ENCODE results near the gene NUMB. TPM values are rescaled to one million over a fixed set of nuclear protein-coding genes. Genes with fewer than 3 reads are reported as not detected.

The NUMB gene
- total RNA-seq (10 to 100 TPM; 36.5 to 38.5 TPM), polyA plus RNA-seq (39.0 TPM)

DNA sequence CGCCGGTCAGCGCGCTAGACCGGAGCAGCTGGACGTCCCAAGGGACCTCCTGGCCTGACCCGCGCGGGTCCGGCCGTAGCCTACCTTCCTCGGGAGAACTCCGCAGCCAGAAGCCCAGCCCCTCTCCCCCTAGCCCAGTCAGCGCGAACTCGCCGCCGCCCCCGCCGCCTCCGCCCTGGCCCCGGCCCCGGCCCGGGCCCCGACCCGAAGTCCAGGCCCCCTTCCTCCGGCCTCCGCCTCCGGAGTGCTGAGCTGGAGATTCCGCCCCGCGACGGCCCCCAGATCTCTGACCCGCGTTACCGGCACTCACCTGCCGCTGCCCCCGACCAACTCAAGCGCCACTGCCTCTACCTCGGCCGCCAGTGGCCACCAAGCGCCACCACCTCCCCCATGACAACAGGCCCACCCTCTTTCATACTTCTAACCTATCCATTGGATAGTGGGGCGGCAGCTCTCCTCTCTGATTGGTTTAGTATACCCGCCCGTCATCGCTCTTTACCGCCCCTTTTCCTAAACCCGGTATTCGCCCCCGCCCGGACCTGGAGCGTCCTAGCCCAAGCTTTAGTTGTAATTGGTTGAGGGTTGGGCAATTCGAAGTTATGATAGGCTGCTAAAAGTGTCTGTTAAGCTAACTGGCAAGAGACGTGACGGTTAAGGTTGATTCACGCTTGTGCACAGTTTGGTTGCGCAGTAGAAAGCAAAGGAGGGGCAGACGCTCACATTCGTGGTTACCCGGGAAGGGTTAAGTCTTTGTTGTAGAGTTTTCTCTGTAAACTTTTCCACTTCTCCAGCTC, at the start of gene NUMB:
NUMB (minus strand) TSS at position 364 of the 794 bp plus-strand sequence. CDS start 102,795 bp downstream, outside the sequence.
- ChIA-PET CTCF (interaction anchor here (0.8 to 2.0 kb wide), 7 partner anchors 11 to 175 kb away, joined by 3 to 12 read pairs (median 4); partner anchors contain the start of gene RIOX1), POLR2A (interaction anchor here (0.9 to 2.1 kb wide), 3 partner anchors 32 to 134 kb away, joined by 3 to 22 read pairs (median 3); partner anchors contain the start of genes ACOT2, ACOT4 and RIOX1)
- H3K27ac ChIP-seq (ENCODE audit: low read depth, low read length): peak within 1 kb of the TSS; percentile 71
- peaks cover 26% of the 10 kb centered on the region for H3K4me1 ChIP-seq (ENCODE audit: insufficient read depth, low read length)
- DNase-seq: peak; percentile 92 to 98 (median 98)
- peak within 1 kb of the TSS; percentile 72 for H3K4me3 ChIP-seq (ENCODE audit: low read length)
- peaks cover 35 to 51% (median 47%) of the 10 kb centered on the region in 3 donors for H3K4me1 Mint-ChIP-seq
- peaks cover 0 to 5% (median 0%) of the 10 kb centered on the region in 3 donors for H3K36me3 Mint-ChIP-seq
- no peaks in the 10 kb centered on the region for H3K9me3 ChIP-seq (ENCODE audit: low read length)
- H3K27ac Mint-ChIP-seq: peak within 1 kb of the TSS; percentile 72 to 99 (median 96)
- H3K36me3 ChIP-seq (ENCODE audit: insufficient read depth, low read length): no peaks in the 10 kb centered on the region
- no peaks in the 10 kb centered on the region for H3K27me3 Mint-ChIP-seq
- H3K4me3 Mint-ChIP-seq: peak within 1 kb of the TSS; percentile 89 to 100 (median 97)
- no peaks in the 10 kb centered on the region for H3K27me3 ChIP-seq (ENCODE audit: insufficient read depth, low read length, poor library complexity, severe bottlenecking)
- no peaks in the 10 kb centered on the region for H3K9me3 Mint-ChIP-seq

DNA sequence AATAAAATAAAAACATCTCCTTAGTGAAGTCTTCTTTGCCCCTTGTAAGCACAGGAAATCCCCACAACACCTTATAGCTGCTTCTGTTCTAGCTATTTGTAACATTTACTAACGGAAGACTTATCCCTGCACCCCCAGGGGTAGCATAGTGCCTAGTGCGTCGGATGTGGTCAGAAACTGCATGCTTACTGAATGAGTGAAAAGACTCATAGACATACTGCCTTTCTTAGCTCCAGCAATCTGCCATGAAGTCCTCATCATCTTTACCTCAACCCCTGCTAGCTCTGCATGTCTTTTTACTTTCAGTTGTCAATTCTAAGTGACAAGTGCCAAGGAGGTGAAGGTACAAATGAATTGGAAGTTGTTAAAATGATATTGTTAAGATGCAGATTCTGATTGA, 45.3 kb upstream of the NUMB start:
- H3K36me3 ChIP-seq (ENCODE audit: insufficient read depth, low read length): no peaks in the 10 kb centered on the region
- peaks cover 0 to 50% (median 14%) of the 10 kb centered on the region in 3 donors for H3K36me3 Mint-ChIP-seq
- no peak overlapping the region for H3K27ac ChIP-seq (ENCODE audit: low read depth, low read length)
- peaks cover 2 to 18% (median 8%) of the 10 kb centered on the region in 3 donors for H3K4me1 Mint-ChIP-seq
- no peaks in the 10 kb centered on the region for H3K9me3 Mint-ChIP-seq
- H3K9me3 ChIP-seq (ENCODE audit: low read length): no peaks in the 10 kb centered on the region
- no peaks in the 10 kb centered on the region for H3K4me1 ChIP-seq (ENCODE audit: insufficient read depth, low read length)
- ChIA-PET CTCF (interaction anchor here (0.7 to 2.7 kb wide), 5 partner anchors 12 to 1847 kb away, joined by 3 to 13 read pairs (median 3); partner anchors contain the start of gene ACOT2), POLR2A (interaction anchor here (0.9 to 1.9 kb wide), 2 partner anchors 13 to 283 kb away, joined by 3 to 11 read pairs; partner anchors contain the start of gene RIOX1)
- no peak overlapping the region for H3K4me3 ChIP-seq (ENCODE audit: low read length)
- H3K27me3 ChIP-seq (ENCODE audit: insufficient read depth, low read length, poor library complexity, severe bottlenecking): no peaks in the 10 kb centered on the region
- H3K4me3 Mint-ChIP-seq: peak overlapping the region in 4 of 7 donors; percentile 1 to 55 (median 45)
- peak overlapping the region in 7 of 8 donors; percentile 7 to 76 (median 29) for H3K27ac Mint-ChIP-seq
- no peaks in the 10 kb centered on the region for H3K27me3 Mint-ChIP-seq
- DNase-seq: peak in 2 of 5 donors; percentile 6 to 55

DNA sequence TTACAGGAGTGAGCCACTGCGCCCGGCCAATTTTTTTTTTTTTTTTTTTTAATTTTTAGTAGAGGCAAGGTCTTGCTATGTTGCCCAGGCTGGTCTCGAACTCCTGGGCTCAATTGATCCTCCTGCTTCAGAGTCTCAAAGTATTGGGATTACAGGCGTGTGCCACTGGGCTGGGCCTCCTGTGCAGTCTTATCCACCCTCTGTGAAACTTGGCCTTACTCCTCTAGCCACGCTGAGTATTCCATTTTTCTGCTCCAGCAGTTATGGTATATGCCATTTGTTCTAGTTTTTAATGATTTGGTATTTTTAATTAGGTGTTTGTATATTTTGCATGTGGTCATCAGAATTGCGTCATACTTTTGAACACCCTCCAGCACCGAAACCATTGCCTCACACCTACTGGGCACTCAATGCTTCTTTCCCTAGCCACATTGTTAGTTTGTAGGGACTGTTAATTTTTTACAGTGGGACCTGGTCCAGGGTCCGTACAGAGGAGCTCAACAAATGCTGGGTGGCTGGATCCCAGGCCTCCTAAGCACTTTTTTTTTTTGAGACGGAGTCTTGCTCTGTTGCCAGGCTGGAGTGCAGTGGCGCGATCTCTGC, 43.8 kb upstream of the NUMB start:
- no peak overlapping the region for H3K4me3 Mint-ChIP-seq
- H3K9me3 Mint-ChIP-seq: no peaks in the 10 kb centered on the region
- H3K4me1 Mint-ChIP-seq: peaks cover 2 to 24% (median 12%) of the 10 kb centered on the region in 3 donors
- Histone ChIP-seq H3K9me3 (ENCODE audit: low read length) (no peaks in the 10 kb centered on the region), H3K36me3 (ENCODE audit: insufficient read depth, low read length) (no peaks in the 10 kb centered on the region), H3K27ac (ENCODE audit: low read depth, low read length) (no peak overlapping the region), H3K27me3 (ENCODE audit: insufficient read depth, low read length, poor library complexity, severe bottlenecking) (no peaks in the 10 kb centered on the region), H3K4me3 (ENCODE audit: low read length) (no peak overlapping the region), H3K4me1 (ENCODE audit: insufficient read depth, low read length) (no peaks in the 10 kb centered on the region)
- no peaks in the 10 kb centered on the region for H3K27me3 Mint-ChIP-seq
- H3K36me3 Mint-ChIP-seq: peaks cover 0 to 58% (median 14%) of the 10 kb centered on the region in 3 donors
- ChIA-PET POLR2A (interaction anchor here (1.9 kb wide), 1 partner anchor 11 kb away, joined by 11 read pairs; the partner anchor contains the start of gene RIOX1), CTCF (interaction anchor here (1.4 to 2.7 kb wide), 3 partner anchors 24 to 67 kb away, joined by 3 to 13 read pairs (median 3); partner anchors contain the start of gene ACOT2)
- H3K27ac Mint-ChIP-seq: peak overlapping the region in 1 of 8 donors; percentile 85
- no peak for DNase-seq

- ChIA-PET CTCF (interaction anchor here (1.0 to 1.6 kb wide), 3 partner anchors 8 to 22 kb away, joined by 3 to 4 read pairs (median 3); no protein-coding TSS in a partner anchor), POLR2A (interaction anchor here (2.3 kb wide), 1 partner anchor 9 kb away, joined by 7 read pairs; the partner anchor contains the start of gene RIOX1)
- Histone ChIP-seq H3K9me3 (ENCODE audit: low read length) (no peaks in the 10 kb centered on the region), H3K27me3 (ENCODE audit: insufficient read depth, low read length, poor library complexity, severe bottlenecking) (no peaks in the 10 kb centered on the region), H3K36me3 (ENCODE audit: insufficient read depth, low read length) (no peaks in the 10 kb centered on the region), H3K27ac (ENCODE audit: low read depth, low read length) (no peak overlapping the region), H3K4me1 (ENCODE audit: insufficient read depth, low read length) (no peaks in the 10 kb centered on the region), H3K4me3 (ENCODE audit: low read length) (no peak overlapping the region)
- Mint-ChIP-seq H3K4me1 (peaks cover 9 to 39% (median 25%) of the 10 kb centered on the region in 3 donors), H3K27me3 (no peaks in the 10 kb centered on the region), H3K9me3 (no peaks in the 10 kb centered on the region), H3K36me3 (peaks cover 0 to 57% (median 18%) of the 10 kb centered on the region in 3 donors), H3K4me3 (no peak overlapping the region), H3K27ac (peak overlapping the region in 1 of 8 donors; percentile 66)
- DNase-seq: no peak
These were observed 42.0 kb upstream of the NUMB start for GRCh38 chr14:73500360-73500759.

GRCh38 chr14:73494593-73494992, 36.2 kb upstream of the NUMB start:
- Mint-ChIP-seq H3K36me3 (peaks cover 6 to 59% (median 15%) of the 10 kb centered on the region in 3 donors), H3K4me1 (peaks cover 43 to 72% (median 67%) of the 10 kb centered on the region in 3 donors), H3K9me3 (no peaks in the 10 kb centered on the region), H3K27ac (peak overlapping the region in 3 of 8 donors; percentile 5 to 35 (median 27)), H3K27me3 (no peaks in the 10 kb centered on the region), H3K4me3 (peak overlapping the region in 1 of 7 donors; percentile 61)
- no peaks in the 10 kb centered on the region for H3K9me3 ChIP-seq (ENCODE audit: low read length)
- H3K27me3 ChIP-seq (ENCODE audit: insufficient read depth, low read length, poor library complexity, severe bottlenecking): no peaks in the 10 kb centered on the region
- H3K4me1 ChIP-seq (ENCODE audit: insufficient read depth, low read length): peaks cover 31% of the 10 kb centered on the region
- H3K4me3 ChIP-seq (ENCODE audit: low read length): no peak overlapping the region
- POLR2A ChIA-PET: no interaction called here
- CTCF ChIA-PET: interaction anchor here (1.4 kb wide), 1 partner anchor 14 kb away, joined by 4 read pairs; no protein-coding TSS in a partner anchor
- no peak overlapping the region for H3K27ac ChIP-seq (ENCODE audit: low read depth, low read length)
- H3K36me3 ChIP-seq (ENCODE audit: insufficient read depth, low read length): no peaks in the 10 kb centered on the region
- DNase-seq: no peak

- H3K4me3 ChIP-seq (ENCODE audit: low read length): no peak overlapping the region
- H3K9me3 ChIP-seq (ENCODE audit: low read length): no peaks in the 10 kb centered on the region
- ChIA-PET CTCF (interaction anchor here (1.1 kb wide), 1 partner anchor 11 kb away, joined by 6 read pairs; no protein-coding TSS in a partner anchor), POLR2A (interaction anchor here (0.5 to 1.3 kb wide), 2 partner anchors 76 to 134 kb away, joined by 3 read pairs; partner anchors contain the start of gene ACOT2)
- DNase-seq: no peak
- no peaks in the 10 kb centered on the region for H3K27me3 ChIP-seq (ENCODE audit: insufficient read depth, low read length, poor library complexity, severe bottlenecking)
- no peaks in the 10 kb centered on the region for H3K27me3 Mint-ChIP-seq
- H3K27ac Mint-ChIP-seq: peak overlapping the region; percentile 3 to 88 (median 48)
- H3K4me1 Mint-ChIP-seq: peaks cover 43 to 67% (median 63%) of the 10 kb centered on the region in 3 donors
- H3K36me3 ChIP-seq (ENCODE audit: insufficient read depth, low read length): no peaks in the 10 kb centered on the region
- H3K4me3 Mint-ChIP-seq: peak overlapping the region; percentile 82 to 96 (median 86)
- no peak overlapping the region for H3K27ac ChIP-seq (ENCODE audit: low read depth, low read length)
- H3K36me3 Mint-ChIP-seq: peaks cover 6 to 42% (median 11%) of the 10 kb centered on the region in 3 donors
- no peaks in the 10 kb centered on the region for H3K9me3 Mint-ChIP-seq
- H3K4me1 ChIP-seq (ENCODE audit: insufficient read depth, low read length): peaks cover 31% of the 10 kb centered on the region
These were observed 34.3 kb upstream of the NUMB start for GRCh38 chr14:73492670-73493069.

GRCh38 chr14:73492043-73492552, 33.8 kb upstream of the NUMB start:
- H3K4me3 Mint-ChIP-seq: peak overlapping the region; percentile 82 to 96 (median 86)
- Histone ChIP-seq H3K9me3 (ENCODE audit: low read length) (no peaks in the 10 kb centered on the region), H3K27me3 (ENCODE audit: insufficient read depth, low read length, poor library complexity, severe bottlenecking) (no peaks in the 10 kb centered on the region), H3K36me3 (ENCODE audit: insufficient read depth, low read length) (no peaks in the 10 kb centered on the region), H3K4me3 (ENCODE audit: low read length) (peak overlapping the region; percentile 85), H3K27ac (ENCODE audit: low read depth, low read length) (peak overlapping the region; percentile 88), H3K4me1 (ENCODE audit: insufficient read depth, low read length) (peaks cover 31% of the 10 kb centered on the region)
- no peaks in the 10 kb centered on the region for H3K9me3 Mint-ChIP-seq
- peak overlapping the region; percentile 3 to 91 (median 84) for H3K27ac Mint-ChIP-seq
- CTCF ChIA-PET: interaction anchor here (1.0 to 2.2 kb wide), 3 partner anchors 8 to 16 kb away, joined by 3 to 14 read pairs (median 6); no protein-coding TSS in a partner anchor
- POLR2A ChIA-PET: interaction anchor here (0.5 to 1.8 kb wide), 8 partner anchors 8 to 434 kb away, joined by 3 to 15 read pairs (median 6); partner anchors contain the start of genes ACOT6 and RBM25
- H3K4me1 Mint-ChIP-seq: peaks cover 43 to 64% (median 63%) of the 10 kb centered on the region in 3 donors
- H3K27me3 Mint-ChIP-seq: no peaks in the 10 kb centered on the region
- DNase-seq: no peak
- H3K36me3 Mint-ChIP-seq: peaks cover 6 to 40% (median 11%) of the 10 kb centered on the region in 3 donors

Measured in CD8-positive, alpha-beta memory T cell (primary cell).